HG02759 (cell line): ENCODE data around the gene RBFOX2.
"Not testable (repeated sequence)": the region's sequence is repeated elsewhere in the genome, so short reads cannot be mapped to it uniquely, and the experiment has no call there.

Experiments
- ATAC-seq: cut with Tn5 transposase; IDR thresholded peaks from one replicate; pipeline ENCODE4 v1.9.1; 2021; ENCODE audit warnings: mild to moderate bottlenecking, moderate library complexity; ENCODE audit not compliant: unreplicated experiment

The RBFOX2 gene

DNA sequence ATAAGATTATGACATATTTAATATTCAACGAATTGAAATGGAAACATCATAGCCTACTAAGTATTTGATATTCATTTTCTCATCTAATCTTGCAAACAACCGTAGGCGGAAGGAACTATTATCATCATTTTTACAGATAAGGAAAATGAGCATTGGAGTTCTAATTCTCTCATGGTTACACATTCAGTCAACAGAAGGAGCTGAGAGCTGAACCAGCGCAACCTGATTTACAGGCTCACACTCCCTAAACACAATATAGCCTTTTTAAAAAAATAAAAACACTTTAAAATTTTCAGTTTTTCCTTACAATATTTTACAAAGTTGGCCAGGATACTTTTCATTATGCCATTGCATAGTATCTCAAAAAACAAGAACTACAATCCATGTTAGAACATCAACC, 236.1 kb downstream of the RBFOX2 start:
- ATAC-seq = no peak

DNA sequence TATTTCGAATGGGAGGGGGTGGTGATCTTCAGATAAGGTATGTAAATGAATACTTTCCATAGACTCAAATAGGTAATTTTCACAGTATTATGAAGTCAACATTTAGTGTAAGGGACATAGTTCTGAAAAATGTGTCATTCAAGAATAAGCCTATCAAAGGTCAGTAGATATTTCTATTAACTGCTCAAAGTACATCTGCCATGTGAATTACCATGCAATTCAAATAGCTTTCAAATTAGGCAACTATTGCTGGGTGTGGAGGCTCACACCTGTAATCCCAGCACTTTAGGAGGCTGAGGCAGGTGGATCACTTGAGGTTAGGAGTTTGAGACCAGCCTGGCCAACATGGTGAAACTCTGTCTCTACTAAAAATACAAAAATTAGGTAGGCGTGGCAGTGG, 236.8 kb downstream of the RBFOX2 start:
- ATAC-seq = not testable (repeated sequence)

DNA sequence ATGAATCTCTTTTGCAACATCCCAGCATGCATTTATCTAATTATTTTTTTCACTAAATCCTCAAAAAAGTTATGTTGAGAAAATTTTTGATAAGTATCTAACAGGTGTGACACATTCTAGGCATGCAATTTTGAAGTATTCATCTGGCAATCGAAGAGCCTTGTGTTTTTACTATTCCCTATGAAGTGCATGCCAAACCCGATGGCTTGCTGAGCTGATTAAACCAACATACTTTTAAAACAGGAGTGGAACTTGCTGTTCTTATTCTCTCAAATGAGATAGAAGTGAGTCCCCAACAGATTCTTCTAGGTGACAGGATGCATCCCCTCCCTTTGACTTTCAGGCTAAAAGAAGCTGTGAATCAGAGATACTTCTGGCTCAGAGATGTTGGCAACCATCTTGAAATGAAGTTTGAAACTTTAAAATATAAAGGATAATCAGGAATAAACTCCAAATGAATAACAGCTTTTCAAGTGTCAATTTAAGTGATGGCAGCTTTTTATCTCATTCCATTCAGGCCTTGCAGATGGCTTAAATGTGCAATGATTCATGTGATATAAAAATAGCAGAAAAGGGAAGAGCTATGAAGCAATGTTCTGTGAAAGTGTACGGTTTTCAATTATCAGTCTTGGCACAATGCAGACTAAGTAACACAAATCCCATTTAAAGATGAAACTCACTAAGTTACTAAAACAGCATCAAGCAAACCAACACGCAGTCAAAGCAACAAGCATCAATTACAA, 243.3 kb downstream of the RBFOX2 start:
- ATAC-seq = no peak

DNA sequence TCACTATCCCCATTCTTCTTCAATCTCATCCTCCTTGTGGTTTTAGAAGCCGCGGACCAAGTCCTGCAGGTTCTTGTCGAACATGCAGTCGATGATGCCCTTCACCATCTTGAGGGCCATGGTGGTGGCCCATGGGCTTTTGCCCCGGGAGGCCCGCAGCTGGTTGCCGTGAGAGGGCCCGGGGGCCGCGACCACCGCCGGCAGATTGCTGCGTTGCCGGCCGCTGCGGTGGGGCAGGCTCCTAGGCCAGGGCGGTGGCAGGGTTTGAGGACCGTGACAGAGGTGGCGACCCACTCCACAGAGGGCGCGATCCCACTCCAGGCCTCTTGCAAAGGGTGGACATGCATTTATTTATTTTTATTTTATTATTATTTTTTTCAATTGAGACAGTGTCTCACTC, 244.0 kb downstream of the RBFOX2 start:
- ATAC-seq = no peak

DNA sequence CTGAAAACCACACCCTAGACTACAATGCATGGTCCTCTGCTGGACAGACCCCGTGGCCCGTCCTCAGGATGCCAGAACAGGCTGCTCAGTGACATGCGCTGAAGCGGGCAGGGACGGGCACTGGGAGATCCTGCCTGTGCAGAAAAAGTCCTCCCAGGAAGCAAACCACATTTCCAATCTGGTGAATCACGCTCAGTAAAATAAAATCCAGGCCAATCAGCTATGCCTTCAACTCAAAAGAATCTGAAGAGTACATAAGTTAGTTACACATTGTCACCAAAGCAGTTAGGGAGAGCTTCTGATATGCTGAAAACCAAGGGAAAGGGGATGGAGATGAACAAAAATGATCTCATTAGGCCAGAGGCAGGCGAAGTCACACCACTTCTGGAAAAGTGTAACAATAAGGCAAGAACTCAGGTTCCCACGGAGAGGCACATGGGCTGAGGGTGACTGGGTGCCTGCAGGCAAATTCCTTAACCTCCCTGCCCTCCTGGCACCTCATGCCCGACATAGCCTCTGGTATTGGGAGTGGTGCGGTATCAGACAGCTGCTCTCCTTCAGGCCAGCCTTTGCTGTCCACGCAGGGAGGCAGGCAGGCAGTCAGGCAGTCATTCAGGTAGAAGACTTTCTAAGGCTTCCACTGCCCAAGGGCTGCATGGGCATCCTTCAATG, 244.5 kb downstream of the RBFOX2 start:
- ATAC-seq = no peak

DNA sequence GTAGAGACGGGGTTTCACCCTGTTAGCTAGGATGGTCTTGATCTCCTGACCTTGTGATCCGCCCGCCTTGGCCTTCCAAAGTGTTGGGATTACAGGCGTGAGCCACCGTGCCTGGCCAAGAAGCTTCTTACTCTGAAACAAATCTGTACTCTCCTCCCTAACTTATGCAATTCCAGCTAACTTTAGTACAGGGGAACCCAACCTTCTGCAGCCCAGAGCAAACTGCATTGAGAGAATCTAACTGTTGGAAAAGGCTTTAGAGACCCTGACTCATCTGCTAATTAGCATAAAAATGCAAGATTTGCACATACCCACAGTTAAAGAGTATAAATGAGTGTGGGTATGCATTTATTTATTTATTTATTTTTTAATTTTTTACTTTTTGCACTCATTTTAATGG, 246.1 kb downstream of the RBFOX2 start:
- no peak for ATAC-seq

DNA sequence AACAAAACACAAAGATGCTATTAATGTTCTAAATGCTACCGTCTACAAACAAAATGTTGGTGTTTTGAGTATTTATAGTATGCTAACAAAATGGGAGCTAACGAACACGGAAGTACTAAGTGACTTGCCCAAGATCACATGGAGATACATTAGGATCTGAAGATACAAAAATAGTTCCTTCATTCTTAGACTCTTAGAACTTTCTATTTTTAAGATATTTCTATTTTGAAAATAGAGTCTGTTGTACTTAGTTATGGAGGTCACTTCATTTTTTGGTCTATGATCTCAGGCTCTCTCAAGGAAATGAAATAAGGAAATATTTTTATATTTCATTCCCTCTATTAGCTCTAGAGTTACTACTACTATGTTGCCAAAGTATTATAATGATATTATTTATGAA, 246.7 kb downstream of the RBFOX2 start:
- ATAC-seq = no peak

DNA sequence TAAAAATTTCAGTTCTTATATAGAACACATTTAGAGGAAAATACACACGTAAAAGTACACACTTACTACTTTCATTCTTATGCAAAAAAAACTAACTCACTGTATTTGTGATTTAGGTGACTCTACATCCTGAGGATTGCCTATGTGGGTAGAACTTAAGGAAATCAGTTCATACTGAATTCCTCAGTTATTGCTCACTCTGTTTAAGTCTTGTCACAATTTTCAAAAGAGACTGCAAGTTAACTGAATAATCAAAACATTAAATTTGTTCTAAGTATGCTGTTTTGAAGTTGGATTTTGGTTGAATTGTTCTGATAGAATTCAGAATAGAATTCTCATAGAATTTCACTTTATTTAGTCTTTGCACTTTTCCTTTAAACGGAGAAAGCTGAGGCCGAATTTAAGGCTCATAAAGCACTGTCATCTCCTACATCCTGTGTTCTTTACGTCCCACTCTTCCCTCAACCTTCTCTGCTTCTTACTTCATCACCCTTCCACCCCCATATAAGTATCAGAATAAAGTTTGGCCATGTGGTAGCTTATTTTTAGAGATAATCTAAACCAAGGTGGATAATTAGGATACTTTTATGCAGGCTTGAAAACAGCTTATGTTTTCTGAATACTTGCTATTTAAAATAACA, 251.2 kb downstream of the RBFOX2 start:
- ATAC-seq = no peak

DNA sequence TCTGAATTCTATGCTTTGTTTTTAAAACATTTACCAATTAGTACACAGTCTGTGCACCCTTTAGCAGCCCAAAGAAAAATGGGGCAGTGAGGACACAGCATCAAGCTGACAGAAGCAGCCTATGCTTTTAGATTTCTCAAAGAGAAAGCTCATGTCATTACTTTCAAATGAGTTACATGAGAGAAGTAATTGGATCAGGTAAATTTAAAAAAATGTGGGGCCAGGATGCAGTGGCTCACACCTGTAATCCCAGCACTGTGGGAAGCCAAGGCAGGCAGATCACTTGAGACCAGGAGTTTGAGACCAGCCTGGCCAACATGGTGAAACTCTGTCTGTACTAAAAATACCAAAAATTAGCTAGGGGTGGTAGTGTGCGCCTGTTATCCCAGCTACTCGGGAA, 253.3 kb downstream of the RBFOX2 start:
- no peak for ATAC-seq

DNA sequence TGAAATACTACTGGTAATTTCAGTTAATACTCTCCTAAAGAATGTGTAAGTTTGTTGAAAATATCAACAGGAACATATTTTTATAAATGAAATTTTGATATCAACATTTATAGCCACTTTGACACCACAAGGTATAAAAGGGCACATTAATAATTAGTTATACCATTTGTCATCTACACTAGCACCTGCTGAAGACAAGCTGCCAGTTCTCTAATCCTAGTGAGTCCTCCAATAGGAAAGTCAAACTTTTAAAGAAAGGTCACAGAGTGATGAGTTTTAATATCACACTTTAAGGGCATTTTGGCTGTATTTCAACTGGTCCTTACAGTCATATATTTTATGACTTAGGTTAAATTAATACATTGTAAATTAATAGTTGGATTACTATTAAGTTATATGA, 258.6 kb downstream of the RBFOX2 start:
- ATAC-seq = no peak

DNA sequence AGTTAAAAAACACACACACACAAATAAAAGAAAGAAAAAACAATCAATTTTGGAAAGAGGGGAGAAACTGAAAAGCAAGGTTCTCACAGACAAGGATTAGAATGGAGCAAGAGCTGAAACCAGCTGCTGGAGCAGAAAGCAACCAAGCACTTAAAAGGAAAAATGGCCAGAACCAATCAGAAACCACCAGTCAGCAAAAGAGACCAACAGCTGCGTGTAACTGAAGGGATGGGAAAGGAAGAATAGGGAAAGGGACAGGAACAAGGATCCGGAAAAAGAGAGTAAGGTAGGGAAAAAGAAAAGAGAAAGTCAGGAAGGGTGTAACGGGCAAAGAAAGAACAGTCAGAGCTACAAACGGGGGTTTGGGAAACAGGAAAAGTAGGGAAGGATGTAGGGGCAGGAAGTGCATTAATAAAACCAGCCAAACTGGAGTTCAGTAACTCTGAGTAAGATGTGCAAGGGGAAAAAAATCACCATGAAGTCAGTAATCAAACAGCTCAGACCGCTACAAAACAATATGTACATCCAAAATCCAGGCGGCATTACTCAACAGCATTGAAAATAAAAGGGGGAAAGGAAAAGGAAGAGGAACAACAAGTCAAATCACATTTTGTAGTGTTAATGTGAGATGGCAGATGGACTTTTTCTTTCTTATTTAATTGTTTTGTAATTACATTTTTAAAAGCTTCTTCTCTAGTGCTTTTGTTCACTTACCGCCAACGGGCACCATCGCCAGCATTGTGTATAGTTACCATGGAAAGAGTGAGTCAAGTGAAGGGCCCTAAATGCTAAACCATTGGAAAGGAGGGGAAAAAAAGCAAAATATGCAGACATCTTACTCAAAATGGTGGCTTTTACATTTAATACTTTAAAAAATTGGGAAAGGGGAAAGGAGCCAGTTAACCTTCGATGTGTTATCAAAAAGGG, 261.7 kb downstream of the RBFOX2 start:
- no peak for ATAC-seq

DNA sequence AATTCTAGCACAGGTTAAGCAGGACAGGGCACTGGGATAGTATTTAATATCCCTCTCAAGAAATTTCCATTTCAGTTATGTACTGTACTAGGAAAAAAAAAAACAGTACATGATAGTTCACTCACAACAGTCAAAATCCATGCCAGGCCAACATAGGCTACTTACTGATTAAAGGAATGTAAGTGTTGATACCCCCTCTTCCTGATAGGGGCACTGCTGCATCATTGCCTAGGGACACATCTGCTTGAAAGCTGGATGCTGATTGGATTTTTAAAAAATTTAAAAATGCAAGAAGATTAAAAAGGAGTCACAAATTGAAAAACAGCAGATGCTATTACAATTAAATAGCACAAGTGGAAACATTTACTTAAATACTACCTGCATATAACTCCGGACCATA, 267.6 kb downstream of the RBFOX2 start:
- ATAC-seq = no peak

DNA sequence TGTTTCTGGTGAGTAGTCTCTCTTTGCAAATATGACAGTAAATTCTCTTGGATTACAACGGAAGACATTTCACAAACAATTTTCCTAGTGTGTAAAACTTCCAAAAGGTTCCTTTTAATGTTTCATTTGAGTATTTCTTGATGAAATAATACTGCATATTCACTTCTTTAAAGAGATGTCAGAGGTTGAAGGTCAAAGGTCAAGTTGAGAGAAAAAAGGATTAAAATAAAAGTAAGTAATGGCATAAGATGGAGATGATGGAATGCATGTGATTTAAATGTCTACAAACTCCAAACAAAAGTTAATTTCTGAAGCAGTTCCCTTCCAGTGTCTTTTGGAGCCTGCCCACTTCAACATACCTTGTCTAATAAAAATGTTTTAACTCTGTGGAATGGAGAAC, 270.2 kb downstream of the RBFOX2 start:
- no peak for ATAC-seq

DNA sequence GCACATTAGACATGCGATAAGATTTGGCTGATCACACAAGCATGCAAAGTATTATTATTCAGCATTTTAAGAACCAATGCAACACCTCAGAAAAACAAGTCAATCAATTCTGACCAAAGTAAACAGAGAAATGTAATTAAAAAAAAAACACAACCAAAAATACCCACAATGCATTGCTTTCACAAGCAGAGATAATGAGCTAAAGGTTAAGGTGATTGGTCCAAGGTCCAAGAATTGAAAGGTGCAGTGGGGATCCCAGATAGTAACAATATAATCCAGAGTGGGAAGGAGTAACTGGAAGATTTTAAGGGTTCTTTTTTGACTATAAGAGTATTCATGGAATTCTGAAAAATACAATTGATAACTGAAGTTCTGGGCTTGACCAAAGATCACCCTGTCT, 271.9 kb downstream of the RBFOX2 start:
- ATAC-seq = no peak

DNA sequence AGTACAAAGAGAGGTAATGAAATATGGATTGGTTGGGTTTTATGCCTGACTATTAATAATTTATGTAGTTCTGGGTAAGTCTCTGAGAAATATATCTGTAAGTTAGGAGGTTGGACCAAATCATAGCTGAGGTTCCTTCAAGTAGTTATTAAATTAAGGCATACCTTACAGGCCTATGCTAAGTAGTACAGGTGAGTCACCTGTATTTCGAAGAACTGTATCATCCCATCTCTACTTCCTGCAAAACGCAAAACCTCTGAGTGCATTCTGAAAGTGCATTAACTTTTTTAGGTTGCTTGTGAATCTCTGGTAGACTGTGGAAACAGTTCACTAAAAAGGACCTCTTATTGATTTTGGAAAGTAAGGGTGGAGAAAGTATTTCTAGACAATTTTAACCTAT, 273.9 kb downstream of the RBFOX2 start:
- ATAC-seq = no peak

DNA sequence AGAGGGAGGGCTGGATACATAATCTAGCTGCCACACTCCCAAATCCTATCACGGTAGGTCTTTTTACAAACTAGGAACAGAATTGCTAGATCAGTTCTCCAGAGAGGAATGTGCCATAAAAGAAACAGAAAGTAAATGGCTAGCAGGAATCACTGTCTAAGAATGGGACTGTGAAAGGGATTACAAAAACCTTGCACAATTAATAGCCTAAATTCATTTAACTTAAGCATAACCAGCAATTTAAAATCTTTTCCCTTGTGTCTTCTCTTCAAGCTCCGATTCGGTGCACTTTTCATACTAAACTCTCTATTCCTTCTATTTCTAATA, 275.8 kb downstream of the RBFOX2 start:
- no peak for ATAC-seq

DNA sequence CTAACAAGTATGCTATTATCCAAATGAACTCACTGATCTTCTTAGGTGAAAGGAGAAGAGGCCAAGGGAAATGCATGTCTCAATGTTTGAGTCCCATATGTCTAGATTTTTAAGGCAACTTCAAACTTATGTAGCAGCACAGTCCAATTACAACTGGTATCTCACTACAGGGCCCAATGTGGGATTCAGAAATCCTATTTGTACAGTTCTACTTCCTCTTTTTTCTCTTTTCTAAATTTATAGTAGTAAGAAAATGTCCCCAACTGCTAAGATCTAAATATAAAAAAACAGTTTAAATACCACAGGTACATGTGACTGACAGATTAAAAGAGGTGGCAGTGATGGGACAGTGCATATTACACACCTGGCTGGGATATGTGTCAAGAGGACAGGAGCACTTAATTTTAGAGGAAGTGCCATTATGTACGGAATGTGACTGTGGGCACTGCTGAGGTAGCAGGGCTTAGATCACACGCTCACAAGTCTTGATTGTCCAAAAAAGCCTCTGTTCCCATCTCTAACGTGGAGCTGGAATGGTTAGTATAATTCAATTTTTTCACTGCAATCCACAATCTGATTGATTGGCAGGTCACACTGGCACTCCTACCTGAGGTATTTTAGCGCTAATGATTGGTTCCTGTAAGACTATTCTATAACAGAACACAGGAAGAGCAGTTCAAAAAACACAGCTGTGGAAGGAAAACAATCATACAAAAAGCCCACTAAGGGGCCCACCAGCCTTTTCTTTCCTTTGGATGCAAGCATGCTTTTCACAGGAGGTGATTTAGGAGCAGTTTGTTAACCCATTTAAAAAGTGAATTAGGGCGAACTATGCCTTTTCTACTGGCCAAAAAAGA, 276.4 kb downstream of the RBFOX2 start:
- no peak for ATAC-seq

DNA sequence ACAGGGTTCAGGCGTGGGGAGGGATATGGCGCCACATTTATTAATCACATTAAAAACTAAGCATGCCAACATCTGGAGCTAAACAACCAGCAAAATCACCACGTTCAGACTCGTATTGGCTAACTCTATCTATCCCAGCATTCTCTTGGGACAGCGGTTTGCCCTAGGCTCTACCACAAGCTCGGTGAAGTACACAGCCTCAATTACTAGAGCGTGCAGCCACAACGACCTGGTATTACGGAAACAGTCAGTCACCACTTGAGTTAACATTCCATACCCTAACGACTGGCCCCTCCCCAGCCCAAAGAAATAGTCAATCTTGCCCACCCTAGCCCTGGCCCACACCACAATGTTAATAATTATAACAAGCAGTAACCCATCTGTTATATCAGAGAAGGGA, 278.8 kb downstream of the RBFOX2 start:
- peak; percentile 83 for ATAC-seq

DNA sequence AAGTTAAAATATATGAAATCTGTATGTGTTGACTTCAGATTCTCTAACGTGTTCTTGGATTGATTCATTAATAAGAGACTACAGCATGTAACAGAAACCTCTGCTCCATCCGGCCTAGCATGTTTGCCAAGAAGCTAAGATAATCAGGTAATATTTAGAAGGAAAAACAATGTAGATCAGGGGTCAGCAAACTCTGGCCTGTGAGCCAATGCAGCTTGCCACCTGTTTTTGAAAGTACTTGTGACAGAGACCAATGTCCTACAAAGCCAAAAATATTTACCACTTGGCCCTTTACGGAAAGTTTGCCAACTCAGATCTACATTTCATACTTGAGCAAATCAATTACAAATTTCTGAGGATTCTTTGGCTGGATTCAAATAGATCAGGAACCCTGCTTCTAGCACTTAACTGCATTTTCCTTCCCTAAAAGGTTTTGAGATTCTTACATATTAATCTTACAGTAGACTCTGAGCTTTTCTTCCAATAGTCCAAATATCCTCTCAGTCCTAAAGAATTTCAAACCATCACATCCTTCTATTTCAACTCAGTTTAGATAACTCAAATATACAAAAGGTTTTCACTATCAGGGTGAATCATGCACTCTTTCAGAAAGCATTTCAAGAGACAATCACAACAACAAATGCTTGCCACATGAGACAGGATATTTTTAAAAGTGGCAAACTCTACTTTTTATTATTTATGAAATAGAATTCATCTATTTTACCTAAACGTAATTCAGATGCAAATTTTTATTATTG, 281.5 kb downstream of the RBFOX2 start:
- no peak for ATAC-seq

DNA sequence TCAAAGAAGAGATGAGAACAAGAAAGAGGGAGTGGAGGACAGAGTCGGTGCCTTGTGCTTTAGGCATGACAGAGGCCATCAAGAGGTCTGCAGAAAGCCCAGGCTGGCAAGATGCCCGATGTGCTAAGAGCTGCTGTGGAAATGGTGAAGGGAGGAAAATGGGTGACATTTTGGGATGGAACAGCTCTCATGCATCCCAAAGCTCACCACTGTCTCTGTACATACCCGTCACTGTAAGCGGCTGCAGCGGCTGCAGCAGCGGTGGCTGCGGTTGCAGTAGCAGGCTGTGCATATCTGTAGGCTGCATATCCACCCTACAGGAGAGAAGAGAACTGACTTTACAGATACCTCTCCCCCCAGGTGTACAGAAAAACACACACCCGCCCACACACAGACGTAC, 282.4 kb downstream of the RBFOX2 start:
- no peak for ATAC-seq
